ENCODE measurements around the gene ERFL.

Gene ERFL

DNA sequence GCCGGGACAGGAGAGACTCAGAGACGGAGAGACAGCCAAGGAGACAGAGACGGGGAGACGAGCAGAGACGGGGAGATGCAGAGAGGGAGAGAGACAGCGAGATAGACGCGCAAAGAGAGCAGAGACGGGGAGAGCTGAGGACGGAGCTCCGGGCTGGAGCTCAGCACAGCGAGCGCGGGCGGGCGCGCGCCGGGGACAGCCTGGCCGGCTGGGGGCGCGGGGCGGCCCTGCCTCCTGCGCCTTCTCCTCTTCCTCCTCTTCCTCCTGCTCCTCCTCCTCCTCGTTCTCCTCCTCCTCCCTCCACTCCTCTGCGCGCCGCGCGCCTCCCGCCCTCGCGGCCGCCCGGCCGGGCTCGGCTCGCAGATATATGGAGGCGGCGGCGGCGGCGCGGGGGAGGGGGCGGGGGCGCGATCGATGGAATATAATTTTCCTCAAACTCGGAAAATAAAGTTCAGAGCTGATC lies at the start of gene ERFL:
Gene ERFL (minus strand): TSS at position 229 of the 463 bp plus-strand sequence. CDS start 15,530 bp downstream, outside the sequence.
- Histone ChIP-seq H3K4me3 (ENCODE audit: low read depth, low read length) (peak within 1 kb of the TSS; percentile 58), H3K27ac (ENCODE audit: low read depth, low read length) (no peak within 1 kb of the TSS), H3K36me3 (ENCODE audit: control insufficient read depth, insufficient read depth, low read length) (no peaks in the 10 kb centered on the region), H3K4me1 (ENCODE audit: control insufficient read depth, insufficient read depth, low read length) (peaks cover 26% of the 10 kb centered on the region), H3K9ac (ENCODE audit: low read length) (no peak within 1 kb of the TSS), H3K27me3 (ENCODE audit: control insufficient read depth, insufficient read depth, low read length) (peaks cover 95% of the 10 kb centered on the region), H3K9me3 (ENCODE audit: control insufficient read depth, insufficient read depth, low read depth, low read length) (no peaks in the 10 kb centered on the region)

DNA sequence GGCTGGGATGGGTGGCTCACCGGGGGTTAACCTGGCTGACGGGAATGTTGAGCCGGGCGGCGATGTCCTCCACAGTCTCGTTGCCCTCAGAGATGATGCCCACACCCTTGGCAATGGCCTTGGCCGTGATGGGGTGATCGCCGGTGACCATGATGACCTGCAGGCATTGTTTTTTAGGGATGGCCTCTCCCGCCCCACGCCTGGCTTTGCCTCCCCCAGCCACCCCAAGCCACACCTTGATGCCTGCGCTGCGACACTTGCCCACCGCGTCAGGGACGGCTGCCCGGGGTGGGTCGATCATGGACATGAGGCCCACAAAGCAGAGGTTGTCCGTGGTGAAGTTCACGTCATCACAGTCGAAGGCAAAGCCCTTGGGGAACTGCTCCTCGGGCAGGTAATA lies 49.7 kb upstream of the ERFL start:
- no peak overlapping the region for H3K4me3 ChIP-seq (ENCODE audit: low read depth, low read length)
- H3K4me1 ChIP-seq (ENCODE audit: control insufficient read depth, insufficient read depth, low read length), result no peaks in the 10 kb centered on the region
- no peaks in the 10 kb centered on the region for H3K9me3 ChIP-seq (ENCODE audit: control insufficient read depth, insufficient read depth, low read depth, low read length)
- no peaks in the 10 kb centered on the region for H3K27me3 ChIP-seq (ENCODE audit: control insufficient read depth, insufficient read depth, low read length)
- H3K9ac ChIP-seq (ENCODE audit: low read length), result no peak overlapping the region
- peaks cover 6% of the 10 kb centered on the region; the same call in 1 of the 2 replicates for H3K36me3 ChIP-seq (ENCODE audit: control insufficient read depth, insufficient read depth, low read length)
- H3K27ac ChIP-seq (ENCODE audit: low read depth, low read length), result no peak overlapping the region

DNA sequence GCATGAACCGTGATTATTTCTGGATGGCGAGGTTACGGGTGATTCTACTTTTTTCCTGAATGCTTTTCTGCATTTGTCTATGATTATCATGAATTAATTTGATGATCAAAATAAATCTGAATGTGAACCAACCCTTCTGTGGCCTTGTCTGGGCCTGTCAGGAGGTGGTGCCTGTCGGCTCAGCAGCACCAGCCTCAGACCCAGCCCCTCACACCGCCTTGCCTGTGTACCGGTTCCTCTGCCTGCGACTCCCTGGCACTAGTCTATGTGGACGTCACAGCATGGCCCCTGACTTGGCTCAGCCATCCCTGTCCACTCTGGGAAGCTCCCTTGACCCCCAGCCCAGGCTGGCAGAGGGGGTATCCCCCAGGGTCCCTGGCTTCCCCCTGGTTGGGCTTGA lies 46.4 kb upstream of the ERFL start:
- Histone ChIP-seq H3K27ac (ENCODE audit: low read depth, low read length) (no peak overlapping the region), H3K4me3 (ENCODE audit: low read depth, low read length) (no peak overlapping the region), H3K27me3 (ENCODE audit: control insufficient read depth, insufficient read depth, low read length) (no peaks in the 10 kb centered on the region), H3K9ac (ENCODE audit: low read length) (no peak overlapping the region), H3K36me3 (ENCODE audit: control insufficient read depth, insufficient read depth, low read length) (peaks cover 2% of the 10 kb centered on the region; the same call in 1 of the 2 replicates), H3K4me1 (ENCODE audit: control insufficient read depth, insufficient read depth, low read length) (no peaks in the 10 kb centered on the region), H3K9me3 (ENCODE audit: control insufficient read depth, insufficient read depth, low read depth, low read length) (no peaks in the 10 kb centered on the region)

DNA sequence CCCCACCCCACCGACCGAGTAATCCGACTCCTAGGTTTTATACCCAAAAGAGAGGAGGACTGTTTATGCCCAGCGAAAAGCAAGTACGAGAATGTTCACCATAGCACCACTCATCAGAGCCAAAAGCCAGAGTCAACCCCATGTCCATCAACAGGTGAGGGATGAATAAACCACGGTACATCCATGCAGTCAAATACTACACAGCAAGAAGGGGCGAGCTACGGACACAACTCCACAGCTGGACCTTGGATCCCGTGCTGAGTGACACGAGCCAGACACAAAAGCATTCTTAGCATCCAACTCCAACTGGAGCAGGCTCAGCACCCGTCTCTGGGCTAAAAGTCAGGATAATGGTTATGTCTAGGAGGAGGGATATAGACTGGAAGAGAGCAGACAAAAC lies 43.1 kb upstream of the ERFL start:
- no peaks in the 10 kb centered on the region for H3K9me3 ChIP-seq (ENCODE audit: control insufficient read depth, insufficient read depth, low read depth, low read length)
- H3K9ac ChIP-seq (ENCODE audit: low read length), result no peak overlapping the region
- no peaks in the 10 kb centered on the region for H3K4me1 ChIP-seq (ENCODE audit: control insufficient read depth, insufficient read depth, low read length)
- H3K4me3 ChIP-seq (ENCODE audit: low read depth, low read length), result no peak overlapping the region
- H3K36me3 ChIP-seq (ENCODE audit: control insufficient read depth, insufficient read depth, low read length), result peaks cover under 1% of the 10 kb centered on the region; the same call in 1 of the 2 replicates
- H3K27ac ChIP-seq (ENCODE audit: low read depth, low read length), result no peak overlapping the region
- no peaks in the 10 kb centered on the region for H3K27me3 ChIP-seq (ENCODE audit: control insufficient read depth, insufficient read depth, low read length)

DNA sequence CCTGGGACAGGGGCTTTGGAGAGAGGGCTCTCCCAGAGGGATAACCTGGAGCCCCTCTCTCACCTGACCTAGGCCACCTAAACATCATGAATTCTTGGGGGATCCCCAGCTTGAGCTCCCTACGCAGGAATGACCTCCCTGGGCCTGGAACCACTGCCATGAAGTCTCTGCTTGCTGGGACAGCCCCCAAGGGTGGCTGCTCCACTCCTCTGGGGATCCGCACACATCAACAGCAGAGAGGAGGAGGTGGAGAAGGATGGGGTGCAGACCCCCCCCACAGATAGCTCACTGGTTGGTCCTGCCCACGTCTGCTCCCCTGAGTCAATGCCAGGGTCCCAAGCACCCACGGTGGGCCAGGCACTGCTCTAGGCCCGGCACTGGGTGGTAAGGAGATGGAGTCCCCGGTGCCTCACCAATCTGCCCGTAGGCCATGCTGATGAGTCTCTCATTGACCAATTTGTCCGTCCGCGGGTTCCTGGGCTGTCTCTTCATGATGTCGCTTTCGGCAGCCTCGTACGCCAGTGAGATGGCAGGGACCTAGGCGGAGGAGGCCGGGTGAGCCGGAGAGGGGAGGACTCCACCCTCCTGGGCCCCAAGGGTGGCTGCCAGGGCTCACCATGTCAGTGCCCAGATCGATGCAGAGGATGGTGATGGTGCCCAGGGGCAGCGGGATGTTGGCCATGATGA lies 41.7 kb upstream of the ERFL start:
- Histone ChIP-seq H3K9me3 (ENCODE audit: control insufficient read depth, insufficient read depth, low read depth, low read length) (no peaks in the 10 kb centered on the region), H3K27me3 (ENCODE audit: control insufficient read depth, insufficient read depth, low read length) (no peaks in the 10 kb centered on the region), H3K36me3 (ENCODE audit: control insufficient read depth, insufficient read depth, low read length) (no peaks in the 10 kb centered on the region), H3K9ac (ENCODE audit: low read length) (no peak overlapping the region), H3K27ac (ENCODE audit: low read depth, low read length) (no peak overlapping the region), H3K4me3 (ENCODE audit: low read depth, low read length) (no peak overlapping the region), H3K4me1 (ENCODE audit: control insufficient read depth, insufficient read depth, low read length) (no peaks in the 10 kb centered on the region)

DNA sequence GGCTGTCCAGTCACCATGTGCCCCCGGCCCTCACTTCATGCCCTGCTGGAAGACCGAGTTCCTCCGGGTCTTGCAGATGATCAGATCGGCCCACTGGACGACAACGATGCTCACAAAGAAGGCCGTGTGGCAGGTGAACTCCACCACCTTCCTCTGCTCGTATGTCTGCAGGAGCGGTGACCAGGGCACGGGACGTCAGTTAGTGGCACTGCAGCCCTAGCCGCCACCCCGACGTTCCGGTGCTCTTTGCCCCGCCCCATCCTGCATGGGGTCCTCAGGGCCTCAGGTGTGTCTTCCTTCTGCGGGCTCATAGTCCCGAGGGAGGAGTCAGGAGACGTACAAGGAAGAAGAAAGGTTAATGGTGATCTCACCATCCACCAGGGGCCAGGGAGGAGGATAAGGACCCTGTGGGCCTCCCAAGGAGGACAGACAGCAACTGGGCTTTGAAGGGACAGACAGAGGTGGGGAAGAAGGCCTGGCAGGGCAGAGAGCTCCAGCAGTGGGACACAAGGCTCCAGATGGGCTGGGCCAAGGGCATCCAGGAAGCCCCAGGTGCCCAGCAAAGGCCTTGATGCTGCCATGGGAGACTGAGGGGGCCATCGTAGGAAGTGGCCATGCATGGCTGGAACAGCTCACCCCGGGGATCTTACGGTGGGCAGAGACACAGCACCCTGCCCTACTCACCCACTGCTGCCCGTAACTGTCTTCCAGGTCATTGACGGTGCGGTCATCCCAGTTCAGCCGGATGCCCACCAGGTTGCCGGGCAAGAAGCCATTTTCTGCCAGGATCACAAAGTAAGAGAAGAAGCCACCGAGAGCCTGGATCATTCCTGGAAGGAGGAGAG lies 40.7 kb upstream of the ERFL start:
- H3K9me3 ChIP-seq (ENCODE audit: control insufficient read depth, insufficient read depth, low read depth, low read length), result no peaks in the 10 kb centered on the region
- no peaks in the 10 kb centered on the region for H3K27me3 ChIP-seq (ENCODE audit: control insufficient read depth, insufficient read depth, low read length)
- no peaks in the 10 kb centered on the region for H3K36me3 ChIP-seq (ENCODE audit: control insufficient read depth, insufficient read depth, low read length)
- H3K9ac ChIP-seq (ENCODE audit: low read length), result no peak overlapping the region
- H3K27ac ChIP-seq (ENCODE audit: low read depth, low read length), result no peak overlapping the region
- no peak overlapping the region for H3K4me3 ChIP-seq (ENCODE audit: low read depth, low read length)
- no peaks in the 10 kb centered on the region for H3K4me1 ChIP-seq (ENCODE audit: control insufficient read depth, insufficient read depth, low read length)

DNA sequence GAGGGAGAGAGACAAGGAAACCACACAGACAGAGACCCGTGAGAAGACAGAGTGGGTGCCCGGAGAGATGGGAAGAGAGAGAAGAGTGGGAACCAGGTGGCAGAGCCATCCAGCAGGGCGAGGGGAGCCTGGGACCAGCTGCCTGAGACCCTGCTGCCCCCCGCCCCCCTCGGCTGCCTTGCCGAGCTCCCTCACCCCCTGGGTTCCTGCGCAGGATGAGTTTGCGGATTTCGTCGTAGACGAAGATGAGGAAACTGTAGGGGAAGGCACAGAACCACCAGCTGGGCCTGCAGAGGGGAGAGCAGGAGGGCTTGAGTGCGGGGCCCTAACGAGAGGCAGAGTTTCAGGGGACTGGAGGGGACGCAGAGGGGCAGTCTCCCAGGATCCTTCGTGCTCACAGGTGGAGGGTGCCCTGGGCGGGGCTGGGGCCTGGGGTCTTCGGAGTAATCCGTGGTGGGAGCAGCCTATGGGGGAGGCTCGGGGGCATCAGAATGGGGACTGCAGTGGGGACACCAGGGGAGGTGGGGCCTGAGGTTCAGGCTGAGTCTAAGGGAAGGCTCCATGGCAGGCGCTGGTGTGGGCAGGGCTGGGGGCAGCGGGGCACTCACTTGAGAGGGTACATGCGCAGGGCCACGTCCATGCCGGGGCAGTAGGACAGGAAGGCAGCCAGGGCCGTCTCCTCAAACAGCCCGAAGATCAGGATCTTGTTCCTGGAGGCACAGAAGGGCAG lies 39.0 kb upstream of the ERFL start:
- H3K4me3 ChIP-seq (ENCODE audit: low read depth, low read length), result no peak overlapping the region
- no peaks in the 10 kb centered on the region for H3K9me3 ChIP-seq (ENCODE audit: control insufficient read depth, insufficient read depth, low read depth, low read length)
- no peaks in the 10 kb centered on the region for H3K4me1 ChIP-seq (ENCODE audit: control insufficient read depth, insufficient read depth, low read length)
- H3K9ac ChIP-seq (ENCODE audit: low read length), result no peak overlapping the region
- H3K27me3 ChIP-seq (ENCODE audit: control insufficient read depth, insufficient read depth, low read length), result no peaks in the 10 kb centered on the region
- no peaks in the 10 kb centered on the region for H3K36me3 ChIP-seq (ENCODE audit: control insufficient read depth, insufficient read depth, low read length)
- no peak overlapping the region for H3K27ac ChIP-seq (ENCODE audit: low read depth, low read length)

DNA sequence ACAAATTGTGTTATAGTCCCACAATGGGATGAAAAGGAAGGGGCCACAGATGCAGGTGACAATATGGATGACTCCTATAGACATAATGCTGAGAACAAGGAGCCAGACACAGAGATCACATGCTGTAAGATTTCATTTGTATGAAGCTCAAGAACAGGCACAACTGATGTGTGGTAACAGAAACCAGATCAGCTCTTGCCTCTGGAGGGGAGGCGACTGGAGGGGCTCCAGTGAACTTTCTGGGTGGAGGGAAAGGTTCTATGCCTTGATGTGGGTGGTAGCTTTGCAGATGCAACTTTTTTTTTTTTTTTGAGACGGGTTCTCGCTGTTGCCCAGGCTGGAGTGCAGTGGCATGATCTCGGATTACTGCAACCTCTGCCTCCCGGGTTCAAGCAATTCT lies 36.9 kb upstream of the ERFL start:
- Histone ChIP-seq H3K9ac (ENCODE audit: low read length) (no peak overlapping the region), H3K27me3 (ENCODE audit: control insufficient read depth, insufficient read depth, low read length) (no peaks in the 10 kb centered on the region), H3K4me3 (ENCODE audit: low read depth, low read length) (no peak overlapping the region), H3K27ac (ENCODE audit: low read depth, low read length) (no peak overlapping the region), H3K36me3 (ENCODE audit: control insufficient read depth, insufficient read depth, low read length) (no peaks in the 10 kb centered on the region), H3K4me1 (ENCODE audit: control insufficient read depth, insufficient read depth, low read length) (no peaks in the 10 kb centered on the region), H3K9me3 (ENCODE audit: control insufficient read depth, insufficient read depth, low read depth, low read length) (no peaks in the 10 kb centered on the region)

DNA sequence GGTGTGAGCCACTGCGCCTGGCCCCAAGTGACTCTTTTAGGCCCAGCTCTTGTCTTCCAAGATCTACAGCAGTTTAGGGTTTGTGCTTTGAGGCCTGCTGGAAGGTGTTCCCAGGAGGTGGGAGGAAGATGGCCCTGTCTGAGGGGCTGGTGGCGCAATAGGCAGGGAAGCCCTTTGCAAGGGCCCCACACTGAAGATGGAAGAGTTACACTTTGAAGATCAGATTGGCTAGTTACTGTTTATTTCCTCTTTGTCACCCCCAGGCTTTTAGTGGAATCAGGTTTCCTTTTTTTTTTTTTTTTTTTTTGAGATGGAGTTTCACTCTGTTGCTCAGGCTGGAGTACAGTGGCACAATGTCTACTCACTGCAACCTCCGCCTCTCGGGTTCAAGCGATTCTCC lies 32.7 kb upstream of the ERFL start:
- H3K36me3 ChIP-seq (ENCODE audit: control insufficient read depth, insufficient read depth, low read length), result peaks cover 7% of the 10 kb centered on the region; the same call in 1 of the 2 replicates
- H3K9me3 ChIP-seq (ENCODE audit: control insufficient read depth, insufficient read depth, low read depth, low read length), result no peaks in the 10 kb centered on the region
- H3K4me3 ChIP-seq (ENCODE audit: low read depth, low read length), result no peak overlapping the region
- H3K9ac ChIP-seq (ENCODE audit: low read length), result no peak overlapping the region
- no peaks in the 10 kb centered on the region for H3K27me3 ChIP-seq (ENCODE audit: control insufficient read depth, insufficient read depth, low read length)
- no peak overlapping the region for H3K27ac ChIP-seq (ENCODE audit: low read depth, low read length)
- H3K4me1 ChIP-seq (ENCODE audit: control insufficient read depth, insufficient read depth, low read length), result peaks cover 16% of the 10 kb centered on the region

DNA sequence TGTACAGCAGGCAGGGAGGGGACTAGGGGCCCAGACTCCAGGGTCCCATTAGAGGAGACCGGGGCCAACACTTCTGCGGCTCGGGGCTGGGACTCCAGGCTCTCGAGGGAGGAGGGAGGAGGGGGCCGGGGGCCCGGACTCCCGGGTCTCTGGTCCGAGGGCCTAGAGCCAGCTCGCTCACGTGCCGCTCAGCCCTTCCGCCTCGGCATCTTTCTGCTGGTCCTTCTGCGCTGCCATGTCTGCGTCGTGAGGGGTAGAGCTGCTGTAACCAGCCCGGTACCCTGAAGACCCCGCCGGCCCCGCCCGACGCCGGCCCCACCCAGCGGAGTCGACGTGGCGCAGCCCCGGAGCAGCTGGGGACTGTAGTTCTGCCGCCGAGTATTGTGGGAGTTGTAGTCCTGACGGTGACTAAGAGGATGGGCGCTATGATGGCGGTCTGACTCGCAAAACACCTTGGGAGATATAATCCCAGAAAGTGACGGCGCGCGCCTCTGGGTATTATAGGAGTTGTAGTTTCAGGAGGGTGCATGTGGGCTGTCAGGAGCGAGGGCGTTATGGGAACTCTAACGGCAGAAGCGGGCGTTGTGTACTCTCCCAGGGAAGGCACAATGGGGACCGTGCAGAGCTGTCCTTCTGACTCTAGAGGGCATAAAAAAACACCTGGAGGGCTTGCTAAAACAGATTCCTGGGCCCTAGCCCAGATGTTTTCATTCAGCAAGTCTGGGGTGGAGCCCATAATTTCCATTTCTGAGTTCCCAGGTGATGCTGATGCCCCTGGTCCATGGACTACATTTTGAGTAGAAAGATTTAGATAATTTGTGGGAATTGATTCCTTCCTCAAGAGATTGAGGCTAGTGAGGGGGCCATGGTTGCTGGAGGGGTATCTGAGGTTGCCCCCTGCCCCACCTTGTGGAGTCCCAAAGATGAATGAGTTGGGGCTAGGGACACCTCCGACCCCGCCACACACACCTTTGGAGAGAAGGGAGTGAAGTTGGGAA lies 31.1 kb upstream of the ERFL start, which contains the start of gene RABAC1:
Gene RABAC1 (minus strand): TSS at position 266 of the 998 bp plus-strand sequence. CDS start 29 bp downstream, at position 237.
- Histone ChIP-seq H3K36me3 (ENCODE audit: control insufficient read depth, insufficient read depth, low read length) (peaks cover 9% of the 10 kb centered on the region; the same call in 1 of the 2 replicates), H3K27me3 (ENCODE audit: control insufficient read depth, insufficient read depth, low read length) (no peaks in the 10 kb centered on the region), H3K4me3 (ENCODE audit: low read depth, low read length) (peak within 1 kb of the TSS; percentile 98), H3K9me3 (ENCODE audit: control insufficient read depth, insufficient read depth, low read depth, low read length) (no peaks in the 10 kb centered on the region), H3K9ac (ENCODE audit: low read length) (peak within 1 kb of the TSS; percentile 77), H3K4me1 (ENCODE audit: control insufficient read depth, insufficient read depth, low read length) (peaks cover 16% of the 10 kb centered on the region), H3K27ac (ENCODE audit: low read depth, low read length) (peak within 1 kb of the TSS; percentile 72; the same call in 1 of the 2 replicates)

Measured in HUES6 (cell line).